ENCODE results near the gene ALG3. TPM values are rescaled to one million over a fixed set of nuclear protein-coding genes. Genes with fewer than 3 reads are reported as not detected.

ALG3 gene
- total and polyA plus RNA-seq, 9 of the 15 experiments (the other 6 are each of a cell fraction or from before 2014, with no cell fraction given) = 37.5 to 107 (median 80.1) TPM

- ATAC-seq (no peak), DNase-seq (ENCODE audit: extremely low read depth in 1 of 4, low spot score in 3 of 4) (no peak), FAIRE-seq (no peak)
- ChIA-PET POLR2A (interaction anchor here (0.7 to 1.7 kb wide), 4 partner anchors 8 to 28 kb away, joined by 3 to 4 read pairs (median 3); no protein-coding TSS in a partner anchor), CTCF (ENCODE audit: low intra/inter-chr PET ratio) (no interaction called here)
- Histone ChIP-seq H3K9me1 (ENCODE audit: control insufficient read depth, insufficient read depth, low read length) (no peaks in the 10 kb centered on the region), H3K36me3 (ENCODE audit: control insufficient read depth, insufficient read depth, low read length) (no peaks in the 10 kb centered on the region), H3K79me2 (ENCODE audit: control insufficient read depth, insufficient read depth, low read length) (no peaks in the 10 kb centered on the region), H3K27me3 (ENCODE audit: control insufficient read depth in 2 of 2, insufficient read depth in 2 of 2, low read length in 2 of 2) (peaks cover 29 to 38% of the 10 kb centered on the region in 2 experiments; a peak in 4 of 5 replicates), H3K27ac (ENCODE audit: extremely low read depth, low read depth, low read length) (no peak overlapping the region), H3K4me3 (no peak overlapping the region), H3K4me2 (ENCODE audit: insufficient read depth, low read length) (no peak overlapping the region), H3K9me3 (replicated peaks; ENCODE audit: control insufficient read depth, insufficient read depth, low read depth, low read length) (no peaks in the 10 kb centered on the region), H4K20me1 (replicated peaks; ENCODE audit: control insufficient read depth, insufficient read depth, low read length) (no peaks in the 10 kb centered on the region), H3K9ac (ENCODE audit: insufficient read depth in 1 of 2, low read depth in 2 of 2, low read length in 2 of 2) (no peak overlapping the region), H2AFZ (ENCODE audit: low read depth, low read length) (no peak overlapping the region), H3K4me1 (replicated peaks in 1 of 2; ENCODE audit: control insufficient read depth in 2 of 2, insufficient read depth in 2 of 2, low read length in 2 of 2) (no peaks in the 10 kb centered on the region; a peak in 1 of 5 replicates)
- no TSS peak for BruUV-seq (replicated peaks)
- intact Hi-C loops (cut with micrococcal nuclease) (no loop called here), in situ Hi-C loops (cut with MboI) (no loop called here)
- TF ChIP-seq SNIP1 (IDR thresholded peaks at IDR 0.05; ENCODE audit: low read depth) = no peak
- peak; percentile 77 for TF ChIP-seq CBX2 (IDR thresholded peaks at IDR 0.05; ENCODE audit: insufficient read depth, low read length, poor library complexity, severe bottlenecking)
- 8% methylated on average over 5 of the region's 5 CpGs for WGBS (ENCODE audit: insufficient coverage, low coverage, missing lambda C conversion rate)
These were observed 37.5 kb downstream of the ALG3 start for GRCh38 chr3:184211297-184211696.

- CTCF ChIA-PET (ENCODE audit: low intra/inter-chr PET ratio) = no interaction called here
- Histone ChIP-seq H4K20me1 (replicated peaks; ENCODE audit: control insufficient read depth, insufficient read depth, low read length) (no peaks in the 10 kb centered on the region), H3K9me3 (replicated peaks; ENCODE audit: control insufficient read depth, insufficient read depth, low read depth, low read length) (no peaks in the 10 kb centered on the region), H3K27ac (ENCODE audit: extremely low read depth, low read depth, low read length) (no peak overlapping the region), H3K4me1 (replicated peaks in 1 of 2; ENCODE audit: control insufficient read depth in 2 of 2, insufficient read depth in 2 of 2, low read length in 2 of 2) (no peaks in the 10 kb centered on the region; a peak in 1 of 5 replicates), H3K9me1 (ENCODE audit: control insufficient read depth, insufficient read depth, low read length) (no peaks in the 10 kb centered on the region), H3K79me2 (ENCODE audit: control insufficient read depth, insufficient read depth, low read length) (no peaks in the 10 kb centered on the region), H3K36me3 (ENCODE audit: control insufficient read depth, insufficient read depth, low read length) (no peaks in the 10 kb centered on the region), H2AFZ (ENCODE audit: low read depth, low read length) (no peak overlapping the region), H3K4me2 (ENCODE audit: insufficient read depth, low read length) (no peak overlapping the region), H3K27me3 (ENCODE audit: control insufficient read depth in 2 of 2, insufficient read depth in 2 of 2, low read length in 2 of 2) (peaks cover 29 to 42% of the 10 kb centered on the region in 2 experiments; a peak in 4 of 5 replicates), H3K9ac (ENCODE audit: insufficient read depth in 1 of 2, low read depth in 2 of 2, low read length in 2 of 2) (no peak overlapping the region), H3K4me3 (no peak overlapping the region)
- intact Hi-C loops (cut with micrococcal nuclease) = no loop called here
- no peak for TF ChIP-seq CHD4 (IDR thresholded peaks at IDR 0.05; ENCODE audit: insufficient read depth, insufficient replicate concordance, low read depth, low read length, poor library complexity, severe bottlenecking)
- peak; percentile 18; the same call in 1 of the 2 replicates for TF ChIP-seq ZNF121 (CRISPR knock-in tag; conservative IDR thresholded peaks at IDR 0.05)
- ATAC-seq (no peak), DNase-seq (ENCODE audit: extremely low read depth in 1 of 4, low spot score in 3 of 4) (no peak), FAIRE-seq (peak; percentile 72)
- POLR2A ChIA-PET = interaction anchor here (0.9 to 1.7 kb wide), 4 partner anchors 10 to 37 kb away, joined by 3 to 5 read pairs (median 4); partner anchors contain the start of gene ABCF3
- in situ Hi-C loops (cut with MboI) = no loop called here
- WGBS (ENCODE audit: insufficient coverage, low coverage, missing lambda C conversion rate) = 5% methylated on average over 11 of the region's 11 CpGs
- no TSS peak for BruUV-seq (replicated peaks)
These were observed 39.4 kb downstream of the ALG3 start for GRCh38 chr3:184209146-184209923.

Measured in K562 (cell line).